ENCODE data around the gene NAPG.
A peak's percentile ranks its signal among the peaks of the same experiment; 100 is the strongest.
"Not testable (repeated sequence)": the region's sequence is repeated elsewhere in the genome, so short reads cannot be mapped to it uniquely, and the experiment has no call there.

The NAPG gene

GRCh38 chr18:10525697-10526560, at the start of gene NAPG:
Gene NAPG (plus strand): TSS chr18:10526027. CDS start chr18:10526103, 76 bp downstream.
- DNase-seq (ENCODE audit: low read depth): peak; percentile 82

- DNase-seq (ENCODE audit: low read depth): no peak
Observed at GRCh38 chr18:10476338-10476791, 49.5 kb upstream of the NAPG start.

DNA sequence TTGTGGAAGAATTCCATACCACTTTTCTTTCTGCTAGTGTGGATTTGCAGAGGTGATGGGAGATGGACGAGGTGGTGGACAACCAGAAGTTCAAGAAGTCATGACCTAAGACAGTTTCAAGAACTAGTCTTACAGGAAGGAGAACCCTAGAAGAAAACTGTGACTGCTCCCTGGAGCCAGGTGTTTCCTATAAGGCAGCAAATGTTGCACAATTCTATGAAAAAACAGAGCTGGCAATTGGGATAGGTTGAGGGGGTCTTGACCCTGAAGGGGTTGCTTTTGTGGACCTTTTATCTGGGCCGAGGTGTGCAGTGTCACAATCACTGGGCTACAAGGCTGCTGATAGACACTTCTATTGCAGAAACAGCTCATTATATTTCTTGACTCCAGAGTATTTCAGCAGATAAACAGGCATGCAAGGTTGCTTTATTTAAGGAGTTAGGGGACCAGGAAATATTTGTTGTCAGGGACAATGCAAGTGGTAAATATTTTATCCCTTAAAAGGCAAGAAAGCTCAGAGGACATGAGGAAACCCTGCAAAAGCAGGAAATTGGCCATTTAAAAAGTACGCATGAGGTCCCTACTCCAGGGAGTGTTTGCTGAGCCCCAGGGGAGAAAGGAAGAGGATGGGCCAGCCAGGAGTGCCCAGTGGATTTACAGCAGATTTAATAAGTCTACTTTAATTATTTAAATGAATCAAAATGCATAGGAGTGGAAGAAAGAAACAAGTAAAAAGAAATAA, 48.5 kb upstream of the NAPG start:
- no peak for DNase-seq (ENCODE audit: low read depth)

DNA sequence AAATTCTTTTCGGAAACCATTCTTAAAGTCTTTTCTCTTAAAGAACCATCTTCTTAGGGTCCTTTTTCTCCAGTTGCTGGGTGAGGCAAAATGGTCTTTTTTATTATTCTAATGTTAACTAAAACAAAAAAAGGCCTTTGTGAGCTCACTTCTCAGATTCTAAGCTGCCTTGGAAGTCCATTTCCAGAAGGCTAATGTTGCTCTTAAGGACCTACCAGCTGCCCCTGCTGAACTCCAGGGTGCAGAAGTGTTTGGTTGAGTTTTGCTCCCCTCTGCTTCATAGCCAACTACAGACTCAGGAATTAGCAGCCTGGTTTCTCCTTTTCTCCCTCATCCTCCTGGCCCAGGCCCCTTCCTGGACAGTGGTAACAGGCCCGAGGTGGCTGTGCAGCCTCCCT, 48.0 kb upstream of the NAPG start:
- no peak for DNase-seq (ENCODE audit: low read depth)

DNA sequence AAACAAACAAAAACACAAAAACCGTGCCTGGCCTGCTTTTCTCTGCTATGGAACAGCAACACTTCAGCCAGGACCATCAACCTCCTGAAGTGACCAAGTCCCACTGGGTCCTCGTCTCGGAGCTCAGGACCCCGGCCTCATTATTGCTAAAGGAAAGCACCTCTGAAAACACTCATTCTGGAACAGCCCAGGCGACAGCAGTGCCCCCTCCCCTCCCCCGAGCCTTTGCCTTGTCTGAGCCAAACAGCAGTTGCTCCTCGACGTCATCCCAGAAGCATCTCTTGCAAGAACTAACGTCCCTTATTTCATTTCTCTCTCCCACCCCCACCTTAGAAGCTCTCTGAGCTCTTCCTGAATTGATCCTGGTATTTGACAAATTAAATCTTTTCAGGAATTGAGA, 44.0 kb upstream of the NAPG start:
- no peak for DNase-seq (ENCODE audit: low read depth)

- no peak for DNase-seq (ENCODE audit: low read depth)
Observed at GRCh38 chr18:10482363-10482984, 43.4 kb upstream of the NAPG start.

- no peak for DNase-seq (ENCODE audit: low read depth)
Observed at GRCh38 chr18:10482985-10483949, 42.6 kb upstream of the NAPG start.

GRCh38 chr18:10485475-10485874, 40.4 kb upstream of the NAPG start:
- no peak for DNase-seq (ENCODE audit: low read depth)

- no peak for DNase-seq (ENCODE audit: low read depth)
Observed at GRCh38 chr18:10486362-10486761, 39.5 kb upstream of the NAPG start.

DNA sequence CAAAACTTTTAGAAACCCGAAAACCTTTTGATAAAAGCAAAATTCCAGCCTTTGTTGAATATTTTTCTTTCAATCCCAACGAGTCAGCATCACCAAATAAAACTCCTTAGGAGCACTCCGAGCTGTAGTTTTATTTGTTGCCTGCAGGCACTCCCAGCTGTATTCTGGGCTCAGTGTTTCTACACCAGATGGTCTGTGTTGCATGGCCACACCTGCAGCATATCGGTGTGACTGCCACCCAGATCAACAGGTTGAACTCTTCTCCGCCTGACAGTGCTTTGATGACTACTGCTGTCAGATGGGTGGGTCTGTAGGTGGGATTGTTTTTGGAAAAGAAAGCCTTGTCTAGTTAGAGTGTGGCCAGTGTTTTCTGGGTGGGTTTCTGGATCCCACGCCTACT, 38.7 kb upstream of the NAPG start:
- no peak for DNase-seq (ENCODE audit: low read depth)

GRCh38 chr18:10488017-10488416, 37.8 kb upstream of the NAPG start:
- DNase-seq (ENCODE audit: low read depth): no peak

DNA sequence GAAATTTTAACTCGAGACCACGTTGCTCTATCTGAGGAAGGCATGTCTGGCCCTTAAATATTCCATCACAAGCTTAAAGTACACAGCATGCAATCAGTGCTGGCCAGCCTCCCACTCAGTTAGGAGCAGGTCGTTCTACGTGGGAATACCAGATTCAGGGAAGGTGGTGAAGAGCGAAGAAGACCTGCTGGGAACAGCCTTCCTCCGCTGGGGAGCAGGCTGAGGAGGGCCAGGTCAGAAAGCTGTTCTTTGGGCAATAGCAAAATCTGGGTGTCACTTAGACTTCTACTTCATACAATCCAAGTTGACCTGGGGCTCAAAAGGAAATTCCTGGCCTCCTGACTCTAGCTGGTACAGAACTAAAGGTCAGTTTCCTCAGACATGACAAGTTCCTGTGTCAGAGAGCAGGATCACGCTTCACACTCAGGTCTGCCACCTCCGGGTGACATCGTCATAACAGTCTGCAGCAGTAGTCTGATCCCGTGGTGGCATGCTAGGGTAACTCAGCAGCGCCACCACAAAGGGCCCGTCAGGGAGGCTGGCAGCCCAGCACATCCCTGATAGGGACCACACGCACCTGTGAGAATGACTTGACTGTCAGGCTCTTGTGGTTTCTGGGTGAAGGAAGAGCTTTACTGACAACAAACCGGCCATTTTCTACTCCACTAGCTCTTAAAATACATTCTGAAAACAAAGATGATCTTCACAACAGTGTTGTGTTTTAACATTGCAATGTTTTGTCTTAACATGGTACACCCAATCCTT, 35.2 kb upstream of the NAPG start:
- DNase-seq (ENCODE audit: low read depth): no peak

- no peak for DNase-seq (ENCODE audit: low read depth)
Observed at GRCh38 chr18:10495936-10496335, 29.9 kb upstream of the NAPG start.

- no peak for DNase-seq (ENCODE audit: low read depth)
Observed at GRCh38 chr18:10497206-10497749, 28.5 kb upstream of the NAPG start.

- no peak for DNase-seq (ENCODE audit: low read depth)
Observed at GRCh38 chr18:10499230-10499629, 26.6 kb upstream of the NAPG start.

DNA sequence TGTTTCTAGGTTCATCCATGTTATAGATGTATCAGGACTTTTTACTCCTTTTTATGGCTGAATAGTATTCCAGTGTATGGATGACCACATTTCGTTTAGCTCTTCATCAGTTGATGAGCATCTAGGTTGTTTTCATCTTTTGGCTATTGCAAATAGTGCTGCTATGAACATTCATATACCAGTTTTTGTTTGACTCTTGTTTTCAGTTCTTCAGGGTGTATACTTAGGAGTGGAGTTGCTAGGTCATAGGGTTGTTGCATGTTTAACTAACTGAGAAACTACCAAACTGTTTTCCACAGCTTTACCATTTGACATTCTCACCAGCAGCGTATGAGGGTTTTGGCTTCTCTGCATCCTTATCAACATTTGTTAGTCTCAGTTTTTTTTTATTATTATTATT, 25.8 kb upstream of the NAPG start:
- DNase-seq (ENCODE audit: low read depth): no peak

DNA sequence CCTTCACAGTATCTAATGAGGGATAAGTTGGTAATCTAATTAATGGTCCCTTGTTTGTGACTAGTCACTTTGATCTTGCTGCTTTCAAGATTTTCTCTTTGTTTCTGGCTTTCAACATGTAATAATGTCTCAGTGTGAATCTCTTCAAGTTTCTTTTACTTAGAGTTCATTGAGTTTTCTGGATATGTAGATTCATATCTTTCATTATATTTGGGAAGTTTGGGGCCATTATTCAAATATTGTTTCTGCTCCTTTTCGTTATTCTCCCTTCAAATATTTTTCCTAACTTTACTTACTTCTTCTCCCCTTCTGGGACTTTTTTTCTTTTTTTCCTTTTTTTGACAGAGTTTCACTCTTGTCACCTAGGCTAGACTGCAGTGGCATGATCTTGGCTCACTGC, 21.1 kb upstream of the NAPG start:
- no peak for DNase-seq (ENCODE audit: low read depth)

- not testable (repeated sequence) for DNase-seq (ENCODE audit: low read depth)
Observed at GRCh38 chr18:10505892-10506291, 19.9 kb upstream of the NAPG start.

GRCh38 chr18:10508591-10508990, 17.2 kb upstream of the NAPG start:
- DNase-seq (ENCODE audit: low read depth): no peak

DNA sequence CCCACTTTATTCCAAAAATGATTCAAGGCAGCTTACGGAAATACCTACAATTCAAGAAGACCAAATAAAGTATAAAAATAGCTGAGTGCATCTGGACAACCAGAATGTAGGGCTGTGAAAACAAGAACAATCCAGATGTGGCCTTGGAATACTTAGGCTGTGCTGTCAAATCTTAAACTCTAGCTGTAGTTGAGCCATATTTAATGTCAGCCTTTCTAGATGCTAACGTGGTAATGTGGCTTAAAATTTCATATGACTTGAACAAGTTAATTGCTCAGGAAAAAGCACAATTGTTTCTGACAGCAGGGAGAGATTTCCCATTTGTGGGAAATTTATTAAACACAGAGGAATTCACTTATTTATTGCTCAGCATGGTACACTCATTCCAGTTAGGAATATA, 14.6 kb upstream of the NAPG start:
- no peak for DNase-seq (ENCODE audit: low read depth)

- no peak for DNase-seq (ENCODE audit: low read depth)
Observed at GRCh38 chr18:10514082-10514481, 11.7 kb upstream of the NAPG start.

Measured in HS-27A (cell line).